Activated CD4-positive, alpha-beta T cell treated with anti-CD3 and anti-CD28 coated beads, Interleukin-2, amount 10 ng/mL, durations not matched to agents 24 days and 14 days (primary cell): ENCODE data around the gene RFESD. TPM values are rescaled to one million over a fixed set of nuclear protein-coding genes. Genes with fewer than 3 reads are reported as not detected.
"Not testable (repeated sequence)": the region's sequence is repeated elsewhere in the genome, so short reads cannot be mapped to it uniquely, and the experiment has no call there.

Experiments
- DNase-seq: peaks from one replicate; pipeline ENCODE4 v3.0.0; 2022
- H3K27ac Mint-ChIP-seq: one replicate; pipeline ENCODE4 v1.8.0; 2022; ENCODE audit warnings: mild to moderate bottlenecking, mixed read lengths
- H3K27me3 Mint-ChIP-seq: one replicate; pipeline ENCODE4 v1.8.0; 2022; ENCODE audit warnings: mixed read lengths
- H3K36me3 Mint-ChIP-seq: one replicate; pipeline ENCODE4 v1.8.0; 2022; ENCODE audit warnings: low read depth, mild to moderate bottlenecking, mixed read lengths
- H3K4me1 Mint-ChIP-seq: one replicate; pipeline ENCODE4 v1.8.0; 2021; ENCODE audit warnings: mixed read lengths
- H3K4me3 Mint-ChIP-seq: one replicate; pipeline ENCODE4 v1.8.0; 2022; ENCODE audit warnings: mild to moderate bottlenecking, moderate library complexity, mixed read lengths
- H3K9me3 Mint-ChIP-seq: one replicate; pipeline ENCODE4 v1.8.0; 2021; ENCODE audit warnings: mixed read lengths
- intact Hi-C: fragments of 100-400 bp; cut with micrococcal nuclease; formaldehyde crosslinking; loops from one replicate; pipeline ENCODE4 v1.15.1; 2023
- total RNA-seq: library from RNA; stranded (reverse); gene quantifications from 2 replicates; pipeline ENCODE4 v1.2.3, GENCODE V29; 2022

RFESD gene
- total RNA-seq, 1 donor from 2014 or later, result 4.0 TPM

DNA sequence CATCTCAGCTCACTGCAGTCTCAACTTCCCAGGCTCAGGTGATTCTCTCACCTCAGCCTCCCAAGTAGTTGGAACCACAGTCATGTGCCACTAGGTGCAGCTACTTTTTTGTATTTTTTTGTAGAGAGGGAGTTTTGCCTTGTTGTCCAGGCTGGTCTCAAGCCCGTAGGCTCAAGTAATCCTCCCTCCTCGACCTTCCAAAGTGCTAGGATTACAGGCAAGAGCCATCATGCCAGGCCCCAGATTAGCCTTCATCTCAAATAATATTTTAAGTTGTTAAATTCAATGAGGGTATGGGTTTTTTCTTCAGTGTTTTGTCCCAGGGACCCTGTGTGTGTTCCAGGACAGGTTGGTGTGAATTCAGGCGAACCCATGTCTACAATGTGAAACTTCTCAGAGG is 12.5 kb upstream of the RFESD start:
- Mint-ChIP-seq H3K36me3 (peaks cover 5% of the 10 kb centered on the region), H3K27me3 (peaks cover 17% of the 10 kb centered on the region), H3K4me3 (no peak overlapping the region), H3K9me3 (peaks cover 18% of the 10 kb centered on the region), H3K4me1 (peaks cover 18% of the 10 kb centered on the region), H3K27ac (no peak overlapping the region)
- intact Hi-C loops, result loop anchor here (5.0 kb wide), 1 partner anchor 328 kb away; the partner anchor contains the start of gene ELL2
- no peak for DNase-seq

DNA sequence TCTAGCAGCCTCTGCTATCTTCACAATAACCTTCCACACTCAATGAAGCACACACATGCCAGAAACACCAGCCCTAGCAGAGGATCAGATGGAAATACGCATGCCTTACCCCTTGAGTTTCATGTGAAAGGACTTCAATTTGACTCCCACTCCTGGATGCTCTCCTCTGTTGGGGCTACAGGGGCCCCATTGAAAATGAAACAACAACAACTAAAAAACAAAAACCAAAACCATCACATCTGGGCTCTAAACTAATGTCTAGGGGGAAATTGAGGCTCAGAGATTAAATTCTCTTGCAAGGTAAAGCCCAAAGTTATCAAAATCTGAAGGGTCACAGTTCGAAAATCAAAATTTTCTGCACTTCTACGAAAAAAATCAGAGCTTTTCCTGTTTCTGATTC is 7.9 kb upstream of the RFESD start:
- intact Hi-C loops, result no loop called here
- no peak overlapping the region for H3K27ac Mint-ChIP-seq
- peaks cover 5% of the 10 kb centered on the region for H3K4me1 Mint-ChIP-seq

DNA sequence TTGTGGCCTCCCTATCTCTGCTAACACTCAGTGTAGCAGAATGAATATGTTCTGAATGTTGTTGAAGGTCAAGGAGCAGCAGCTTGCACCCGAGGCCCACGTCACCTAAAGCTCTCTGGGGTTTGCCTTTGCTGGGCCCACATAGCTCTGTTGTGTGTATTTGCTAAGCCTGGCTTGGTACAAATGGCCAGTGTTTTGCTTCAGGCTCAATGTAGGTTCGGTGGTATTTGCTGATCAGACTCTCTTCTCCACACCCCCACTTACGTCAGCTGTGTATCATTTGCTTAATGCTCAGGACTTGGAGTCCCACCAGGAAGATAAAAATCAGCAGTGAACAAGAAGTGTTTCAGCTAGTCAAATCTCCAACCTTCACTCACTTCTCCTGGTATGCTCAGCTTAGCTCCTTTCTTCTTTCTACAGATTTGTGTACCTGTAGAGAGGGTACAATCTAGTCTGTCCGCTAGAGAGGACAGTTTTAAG is 4.8 kb upstream of the RFESD start:
- Mint-ChIP-seq H3K4me1 (peaks cover 21% of the 10 kb centered on the region), H3K36me3 (no peaks in the 10 kb centered on the region), H3K4me3 (no peak overlapping the region), H3K27me3 (peaks cover 14% of the 10 kb centered on the region), H3K27ac (no peak overlapping the region), H3K9me3 (no peaks in the 10 kb centered on the region)
- no peak for DNase-seq
- intact Hi-C loops, result loop anchor here (10.0 kb wide), 2 partner anchors 433 to 693 kb away; no protein-coding TSS in a partner anchor

More for the DNA sequence above, 7.9 kb upstream of the RFESD start:
- no peak for DNase-seq
- Mint-ChIP-seq H3K36me3 (no peaks in the 10 kb centered on the region), H3K27me3 (peaks cover 23% of the 10 kb centered on the region), H3K4me3 (no peak overlapping the region), H3K9me3 (peaks cover 1% of the 10 kb centered on the region)

DNA sequence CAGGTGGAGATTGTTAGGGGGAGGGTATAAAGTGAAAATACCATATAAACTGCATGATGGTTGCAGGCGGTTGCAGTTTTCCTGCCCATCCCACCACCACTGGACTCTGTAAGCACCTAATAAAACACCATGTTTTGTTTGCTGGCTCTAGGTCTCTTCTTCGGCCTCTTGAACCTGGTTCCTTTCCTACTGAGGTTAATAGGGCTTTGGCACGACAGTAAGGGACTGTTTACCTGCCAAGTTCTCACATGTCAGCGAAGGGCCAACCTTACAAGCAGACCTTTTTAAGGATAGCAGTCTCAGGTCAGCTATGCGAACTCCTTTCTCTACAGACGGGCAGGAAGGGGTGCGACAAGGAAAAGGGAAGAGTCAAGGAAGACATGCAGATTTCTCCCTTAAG is 3.4 kb upstream of the RFESD start:
- Mint-ChIP-seq H3K36me3 (no peaks in the 10 kb centered on the region), H3K4me3 (no peak overlapping the region), H3K4me1 (peaks cover 24% of the 10 kb centered on the region), H3K27me3 (peaks cover 12% of the 10 kb centered on the region), H3K9me3 (no peaks in the 10 kb centered on the region), H3K27ac (no peak overlapping the region)
- no peak for DNase-seq
- intact Hi-C loops, result loop anchor here (10.0 kb wide), 2 partner anchors 432 to 692 kb away; no protein-coding TSS in a partner anchor

DNA sequence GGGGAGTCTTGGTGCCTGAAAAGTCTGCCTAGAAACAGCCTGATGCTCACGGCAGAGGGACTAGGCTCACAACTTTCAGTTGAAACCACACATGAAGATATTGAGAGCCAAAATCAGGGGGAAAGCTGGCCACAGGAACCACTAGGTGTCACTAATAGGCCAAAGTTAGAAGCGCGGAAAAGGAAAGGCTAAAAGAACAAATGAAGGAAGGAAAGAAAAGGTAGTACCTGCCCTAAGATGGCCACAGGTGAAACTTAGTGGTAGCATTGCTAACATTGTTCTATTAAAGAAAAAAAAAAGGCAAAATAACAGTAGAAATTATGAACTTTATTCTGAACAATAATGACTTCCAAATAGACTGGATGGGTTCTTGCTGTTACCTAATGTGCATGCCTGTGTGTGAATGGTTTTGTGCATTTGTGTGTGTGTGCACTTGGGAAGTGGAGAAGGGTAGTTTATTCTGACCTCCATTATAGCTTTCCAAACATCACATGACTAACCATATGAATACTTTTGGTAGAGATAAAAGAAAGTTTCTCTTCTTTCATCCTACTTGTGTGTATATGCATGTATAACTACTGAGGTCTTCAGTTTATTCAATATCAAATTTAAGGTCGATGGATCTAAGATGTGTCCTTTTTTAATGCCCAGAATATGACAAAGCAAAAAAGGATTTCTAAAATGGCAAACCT is 2.1 kb upstream of the RFESD start:
- no peaks in the 10 kb centered on the region for H3K36me3 Mint-ChIP-seq
- no peaks in the 10 kb centered on the region for H3K9me3 Mint-ChIP-seq
- peaks cover 26% of the 10 kb centered on the region for H3K4me1 Mint-ChIP-seq
- intact Hi-C loops, result loop anchor here (1.0 to 10.0 kb wide), 10 partner anchors 12 to 893 kb away; partner anchors contain the start of gene ARSK
- peak; percentile 83 for DNase-seq
- peaks cover 3% of the 10 kb centered on the region for H3K27me3 Mint-ChIP-seq
- peak overlapping the region; percentile 29 for H3K27ac Mint-ChIP-seq
- H3K4me3 Mint-ChIP-seq, result peak overlapping the region; percentile 3

DNA sequence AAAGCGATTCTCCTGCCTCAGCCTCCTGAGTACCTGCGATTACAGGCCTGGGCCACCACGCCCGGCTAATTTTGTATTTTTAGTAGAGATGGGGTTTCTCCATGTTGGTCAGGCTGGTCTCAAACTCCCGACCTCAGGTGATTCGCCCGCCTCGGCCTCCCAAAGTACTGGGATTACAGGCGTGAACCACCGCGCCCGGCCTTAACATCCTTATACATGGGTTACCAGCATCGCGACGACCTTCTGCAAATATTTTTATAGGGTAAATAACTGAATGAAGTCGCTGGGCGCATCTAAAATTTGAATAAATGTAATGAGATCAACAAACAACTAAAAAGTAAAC is 380 bp upstream of the RFESD start:
- intact Hi-C loops, result loop anchor here (1.0 to 10.0 kb wide), 9 partner anchors 55 to 1016 kb away; partner anchors contain the start of gene CAST
- not testable (repeated sequence) for H3K27me3 Mint-ChIP-seq, H3K36me3 Mint-ChIP-seq, H3K9me3 Mint-ChIP-seq
- DNase-seq, result peak; percentile 61
- H3K27ac Mint-ChIP-seq, result peak overlapping the region; percentile 89
- peaks cover 29% of the 10 kb centered on the region for H3K4me1 Mint-ChIP-seq
- peak overlapping the region; percentile 83 for H3K4me3 Mint-ChIP-seq

DNA sequence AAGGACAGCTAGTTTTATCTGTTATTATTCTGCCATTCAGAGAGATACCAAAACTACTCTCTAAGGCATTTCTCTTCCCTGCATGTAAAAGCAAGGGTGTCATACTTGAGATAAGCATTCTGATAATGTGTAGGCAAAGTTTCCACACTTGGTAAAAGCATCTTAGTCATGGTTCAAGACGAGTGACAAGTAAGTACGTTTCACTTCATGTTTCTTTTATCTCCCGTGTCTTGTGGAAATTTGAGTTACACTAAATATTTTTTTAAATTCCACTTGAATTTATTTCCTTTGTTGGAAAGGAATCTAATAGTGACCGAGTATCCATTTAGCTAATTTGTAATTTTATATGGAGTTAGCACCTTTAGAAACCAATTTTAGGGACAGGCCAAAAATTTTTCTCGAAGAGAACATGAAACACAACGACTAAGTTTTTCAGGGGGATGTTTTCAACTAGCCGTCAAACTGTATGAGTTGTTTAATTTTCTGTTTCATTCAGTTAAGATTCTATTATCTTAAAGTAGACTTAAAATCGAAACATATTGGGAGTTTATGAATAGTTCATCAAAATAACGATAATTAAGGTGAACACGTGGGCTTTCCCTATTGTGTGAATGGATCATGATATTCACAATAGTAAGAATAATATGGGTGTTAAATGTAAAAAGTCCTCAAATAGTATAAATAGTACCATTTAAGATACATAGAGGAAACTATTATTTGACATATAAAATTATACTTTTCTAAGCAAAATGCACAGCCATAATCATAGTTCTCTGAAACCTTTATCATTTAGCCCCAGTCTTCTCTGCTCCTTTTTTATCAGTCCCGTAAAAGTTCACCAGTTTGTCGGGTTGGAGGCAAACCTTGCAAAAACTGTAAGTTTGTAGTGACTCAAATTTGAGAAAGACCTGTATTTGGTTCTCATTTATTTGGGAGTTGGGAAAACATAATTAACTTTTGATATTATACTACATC is 1.6 kb downstream of the RFESD start:
- no peak for DNase-seq
- H3K27me3 Mint-ChIP-seq, result no peaks in the 10 kb centered on the region
- H3K9me3 Mint-ChIP-seq, result no peaks in the 10 kb centered on the region
- H3K4me3 Mint-ChIP-seq, result peak overlapping the region; percentile 47
- no peaks in the 10 kb centered on the region for H3K36me3 Mint-ChIP-seq
- peaks cover 32% of the 10 kb centered on the region for H3K4me1 Mint-ChIP-seq
- intact Hi-C loops, result loop anchor here (1.0 to 10.0 kb wide), 7 partner anchors 71 to 889 kb away; partner anchors contain the start of gene GLRX
- H3K27ac Mint-ChIP-seq, result peak overlapping the region; percentile 68

DNA sequence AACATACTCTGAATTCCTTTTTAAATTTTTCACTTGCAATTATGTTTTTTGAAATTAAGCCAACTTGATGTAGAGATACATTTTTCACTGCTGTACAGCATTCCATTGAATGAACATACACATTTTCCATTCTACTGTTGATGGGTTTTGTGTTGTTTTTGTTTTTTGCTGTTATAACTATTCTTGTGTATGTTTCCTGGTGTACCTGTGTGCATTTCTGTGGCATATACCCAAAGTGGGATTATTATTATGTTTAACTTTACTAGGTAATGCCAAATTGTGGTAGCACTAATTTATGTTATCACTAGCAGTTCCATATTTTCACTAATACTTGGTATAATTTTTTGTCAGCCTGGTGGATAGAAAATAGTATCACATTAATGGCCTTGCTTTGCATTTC is 2.7 kb downstream of the RFESD start:
- Mint-ChIP-seq H3K4me3 (no peak overlapping the region), H3K36me3 (no peaks in the 10 kb centered on the region), H3K9me3 (no peaks in the 10 kb centered on the region), H3K27me3 (no peaks in the 10 kb centered on the region), H3K4me1 (peaks cover 29% of the 10 kb centered on the region), H3K27ac (no peak overlapping the region)
- no peak for DNase-seq
- intact Hi-C loops, result loop anchor here (5.0 to 10.0 kb wide), 4 partner anchors 278 to 888 kb away; no protein-coding TSS in a partner anchor

DNA sequence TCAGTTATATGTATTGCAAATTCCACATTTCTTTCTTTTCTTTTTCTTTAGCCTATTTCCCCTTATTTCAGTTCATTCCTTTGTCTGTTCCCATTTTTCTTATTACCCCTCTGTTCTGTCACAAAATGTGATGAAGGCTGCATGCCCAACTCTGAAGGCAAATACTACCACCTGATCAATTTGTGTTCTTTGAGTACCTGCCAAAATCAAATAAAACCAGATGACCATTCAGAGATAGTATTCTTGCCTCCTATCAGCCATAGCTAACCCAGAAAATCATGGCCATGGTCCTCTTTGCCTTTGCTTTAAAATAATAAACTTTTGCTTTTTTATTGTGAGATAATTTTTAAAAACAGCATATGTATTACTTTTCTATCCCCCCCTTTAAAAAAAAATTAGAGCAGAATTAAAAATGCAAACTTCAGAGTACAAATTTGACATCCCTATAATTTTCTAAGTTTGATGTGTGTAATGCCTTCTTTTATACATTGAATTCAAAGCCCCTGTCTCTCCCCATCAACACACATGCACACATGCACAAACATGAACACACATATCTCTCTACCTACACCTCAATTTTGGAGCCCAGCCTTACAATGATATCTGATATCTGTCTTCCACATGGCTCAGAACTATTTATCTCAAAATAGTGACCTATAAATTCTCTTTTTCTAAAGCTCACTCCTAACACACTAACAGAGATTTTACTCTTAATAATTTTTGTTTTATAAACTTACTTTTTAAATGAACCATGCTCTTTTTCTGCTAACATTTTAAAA is 3.5 kb downstream of the RFESD start:
- peaks cover 25% of the 10 kb centered on the region for H3K4me1 Mint-ChIP-seq
- H3K27me3 Mint-ChIP-seq, result no peaks in the 10 kb centered on the region
- no peak for DNase-seq
- H3K27ac Mint-ChIP-seq, result no peak overlapping the region
- no peaks in the 10 kb centered on the region for H3K36me3 Mint-ChIP-seq
- H3K4me3 Mint-ChIP-seq, result no peak overlapping the region
- intact Hi-C loops, result loop anchor here (5.0 to 10.0 kb wide), 4 partner anchors 277 to 887 kb away; no protein-coding TSS in a partner anchor
- H3K9me3 Mint-ChIP-seq, result no peaks in the 10 kb centered on the region

DNA sequence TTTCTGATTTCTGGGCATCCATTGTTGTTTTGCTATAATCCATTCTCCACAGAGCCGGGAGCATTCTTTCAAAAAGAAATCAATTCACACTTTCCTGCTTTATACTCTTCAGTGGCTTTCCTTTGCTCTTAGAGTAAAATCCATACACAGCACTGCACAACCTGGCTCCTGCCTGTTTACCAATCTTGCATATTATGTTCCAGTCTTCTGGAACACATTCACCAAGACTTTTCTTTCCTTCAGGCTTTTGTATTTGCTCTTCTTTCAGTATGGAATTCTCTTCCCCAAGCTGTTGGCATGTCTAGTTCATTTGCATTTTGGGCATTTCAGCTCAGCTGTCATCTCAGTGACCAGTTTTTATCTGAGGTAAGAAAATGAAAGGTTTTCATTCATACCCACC is 6.3 kb downstream of the RFESD start:
- Mint-ChIP-seq H3K4me1 (peaks cover 14% of the 10 kb centered on the region), H3K4me3 (no peak overlapping the region), H3K27ac (no peak overlapping the region), H3K9me3 (no peaks in the 10 kb centered on the region), H3K27me3 (no peaks in the 10 kb centered on the region), H3K36me3 (no peaks in the 10 kb centered on the region)
- DNase-seq, result peak; percentile 41
- intact Hi-C loops, result no loop called here

DNA sequence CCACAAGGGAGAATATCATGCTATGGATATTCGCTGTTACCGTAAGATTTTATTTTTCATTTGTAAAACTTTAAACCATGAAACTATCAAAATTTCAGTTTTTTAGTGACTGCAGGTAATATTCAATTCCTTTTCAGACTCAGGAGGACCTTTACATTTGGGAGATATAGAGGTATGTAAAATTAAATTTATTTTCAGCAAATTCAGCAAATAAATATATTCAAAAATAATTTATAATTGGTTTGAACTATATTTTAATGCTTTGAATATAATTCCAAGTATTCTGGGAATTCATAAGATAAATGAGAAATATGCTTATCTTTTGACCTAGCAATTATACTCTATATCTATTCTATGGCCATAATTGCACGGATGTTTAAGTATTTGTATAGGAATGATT is 7.6 kb downstream of the RFESD start:
- Mint-ChIP-seq H3K27me3 (no peaks in the 10 kb centered on the region), H3K27ac (no peak overlapping the region), H3K4me1 (peaks cover 9% of the 10 kb centered on the region), H3K36me3 (no peaks in the 10 kb centered on the region), H3K9me3 (no peaks in the 10 kb centered on the region), H3K4me3 (no peak overlapping the region)
- intact Hi-C loops, result no loop called here
- DNase-seq, result no peak

DNA sequence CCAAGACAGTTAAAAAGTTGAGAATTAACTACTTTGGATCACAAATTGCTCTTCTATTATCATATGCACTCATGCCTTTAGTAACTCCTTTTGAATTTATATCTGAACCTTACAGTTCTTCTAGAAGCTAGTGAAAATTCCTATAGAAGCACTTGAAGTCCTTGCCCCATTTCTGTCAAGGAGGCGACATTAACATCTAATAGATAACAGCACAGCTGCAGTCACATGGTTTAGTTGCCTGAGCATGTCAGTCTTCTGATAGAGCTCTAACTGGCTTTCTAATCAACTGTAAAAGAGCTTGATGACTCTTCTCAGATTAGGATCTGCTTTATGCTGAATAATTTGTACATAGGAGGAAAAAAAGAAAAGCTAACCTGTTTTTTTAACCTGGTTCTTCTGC is 9.0 kb downstream of the RFESD start:
- intact Hi-C loops, result no loop called here
- Mint-ChIP-seq H3K36me3 (no peaks in the 10 kb centered on the region), H3K4me1 (peaks cover 2% of the 10 kb centered on the region), H3K4me3 (no peak overlapping the region), H3K27ac (no peak overlapping the region), H3K9me3 (no peaks in the 10 kb centered on the region), H3K27me3 (no peaks in the 10 kb centered on the region)
- peak; percentile 27 for DNase-seq

DNA sequence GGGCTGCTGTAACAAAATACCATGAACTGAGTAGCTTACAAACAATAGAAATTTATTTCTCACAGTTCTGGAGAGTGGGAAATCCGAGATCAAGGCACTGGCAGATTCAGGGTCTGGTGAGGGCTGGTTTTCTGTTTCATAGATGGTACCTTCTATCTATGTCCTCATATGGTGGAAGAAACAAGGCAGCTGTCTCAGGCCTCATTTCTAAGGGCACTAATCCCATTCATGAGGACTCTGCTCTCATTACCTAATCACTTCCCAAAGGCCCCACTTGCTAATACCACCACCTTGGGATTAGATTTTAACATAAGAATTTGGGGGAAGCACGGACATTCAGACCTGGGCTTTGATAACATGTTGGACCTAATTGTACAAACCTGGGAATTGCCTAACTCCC is 13.5 kb downstream of the RFESD start:
- Mint-ChIP-seq H3K36me3 (no peaks in the 10 kb centered on the region), H3K4me1 (peaks cover 2% of the 10 kb centered on the region)
- intact Hi-C loops, result no loop called here

More for the DNA sequence above, 13.5 kb downstream of the RFESD start:
- no peak overlapping the region for H3K27ac Mint-ChIP-seq
- H3K9me3 Mint-ChIP-seq, result no peaks in the 10 kb centered on the region
- H3K4me3 Mint-ChIP-seq, result no peak overlapping the region
- peaks cover 9% of the 10 kb centered on the region for H3K27me3 Mint-ChIP-seq
- peak; percentile 27 for DNase-seq
